Thyroid gland (tissue), 4 donors: ENCODE results near the gene OR1D5.

Experiments
- POLR2A ChIP-seq, 2 donors: fragments of 450-650 bp; IDR thresholded peaks; one replicate each; pipeline ENCODE4 v1.6.1; 2017; ENCODE audit warnings: antibody characterized with exemption in 2 of 2, mild to moderate bottlenecking in 2 of 2, moderate library complexity in 1 of 2
- TF ChIP-seq, protein P1 (sequence below), 6 experiments: fragments of 200-600 bp in 3 of 6; fragments of 450-650 bp in 3 of 6; sonication (generic) in 3 of 6; IDR thresholded peaks; one replicate each; pipeline ENCODE4 v1.5.1; 2016 to 2019; ENCODE audit warnings: antibody characterized with exemption in 6 of 6, mild to moderate bottlenecking in 2 of 6, inconsistent platforms in 1 of 6, moderate library complexity in 1 of 6

DNA sequence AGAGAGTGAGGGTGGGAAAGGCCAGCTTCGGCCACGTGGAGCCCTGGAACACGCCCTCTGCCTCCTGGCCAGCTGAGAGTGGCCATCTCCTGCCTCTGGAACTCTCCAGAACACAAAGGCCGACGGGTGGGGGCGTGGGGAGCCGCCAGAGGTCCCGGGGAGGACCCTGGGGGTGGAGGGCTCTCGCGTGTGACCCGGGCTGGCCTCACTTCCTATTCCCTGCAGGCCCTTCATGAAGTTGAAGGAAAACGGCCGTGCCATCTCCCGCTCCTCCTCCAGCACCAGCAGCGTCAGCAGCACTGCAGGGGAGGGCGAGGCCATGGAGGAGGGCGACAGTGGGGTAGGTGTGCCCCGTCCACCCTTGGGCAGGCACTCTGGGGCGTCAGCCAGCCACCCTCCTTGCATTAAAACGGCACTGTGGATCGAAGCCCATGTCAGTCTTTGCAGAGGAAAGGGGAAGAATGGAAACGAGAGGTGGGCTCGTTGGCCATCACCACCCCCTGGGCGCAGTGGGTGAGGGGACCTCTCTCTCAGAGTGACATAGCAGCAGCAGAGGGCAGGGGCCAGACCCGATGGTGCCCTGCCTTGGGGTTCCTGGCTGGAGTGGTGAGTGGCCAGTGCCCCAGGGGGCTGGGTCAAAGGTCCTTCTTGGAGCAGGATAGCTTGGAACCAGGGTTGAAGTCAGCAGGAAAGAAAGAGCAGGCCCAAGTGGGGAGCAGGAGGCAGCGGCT is 37.1 kb downstream of the OR1D5 start:
- TF ChIP-seq POLR2A (IDR thresholded peaks at IDR 0.05), result no peak
- TF ChIP-seq, protein P1, sequence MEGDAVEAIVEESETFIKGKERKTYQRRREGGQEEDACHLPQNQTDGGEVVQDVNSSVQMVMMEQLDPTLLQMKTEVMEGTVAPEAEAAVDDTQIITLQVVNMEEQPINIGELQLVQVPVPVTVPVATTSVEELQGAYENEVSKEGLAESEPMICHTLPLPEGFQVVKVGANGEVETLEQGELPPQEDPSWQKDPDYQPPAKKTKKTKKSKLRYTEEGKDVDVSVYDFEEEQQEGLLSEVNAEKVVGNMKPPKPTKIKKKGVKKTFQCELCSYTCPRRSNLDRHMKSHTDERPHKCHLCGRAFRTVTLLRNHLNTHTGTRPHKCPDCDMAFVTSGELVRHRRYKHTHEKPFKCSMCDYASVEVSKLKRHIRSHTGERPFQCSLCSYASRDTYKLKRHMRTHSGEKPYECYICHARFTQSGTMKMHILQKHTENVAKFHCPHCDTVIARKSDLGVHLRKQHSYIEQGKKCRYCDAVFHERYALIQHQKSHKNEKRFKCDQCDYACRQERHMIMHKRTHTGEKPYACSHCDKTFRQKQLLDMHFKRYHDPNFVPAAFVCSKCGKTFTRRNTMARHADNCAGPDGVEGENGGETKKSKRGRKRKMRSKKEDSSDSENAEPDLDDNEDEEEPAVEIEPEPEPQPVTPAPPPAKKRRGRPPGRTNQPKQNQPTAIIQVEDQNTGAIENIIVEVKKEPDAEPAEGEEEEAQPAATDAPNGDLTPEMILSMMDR (IDR thresholded peaks at IDR 0.05), result no peak
